ENCODE data around the gene RPAP2. TPM values are rescaled to one million over a fixed set of nuclear protein-coding genes. Genes with fewer than 3 reads are reported as not detected.
"Not testable (repeated sequence)": the region's sequence is repeated elsewhere in the genome, so short reads cannot be mapped to it uniquely, and the experiment has no call there.

Gene RPAP2
- polyA plus RNA-seq, 2 donors, result 3.3 to 8.2 TPM

GRCh38 chr1:92365378-92366039 is 66.7 kb downstream of the RPAP2 start:
- Histone ChIP-seq H3K27me3 (ENCODE audit: control insufficient read depth in 1 of 2, insufficient read depth in 2 of 2, low read length in 2 of 2) (no peaks in the 10 kb centered on the region), H3K36me3 (ENCODE audit: control insufficient read depth in 2 of 2, insufficient read depth in 2 of 2, low read length in 1 of 2) (peaks cover 0 to 3% of the 10 kb centered on the region in 2 donors), H3K9me3 (ENCODE audit: control insufficient read depth in 2 of 2, insufficient read depth in 1 of 2, low read depth in 1 of 2, low read length in 1 of 2) (no peaks in the 10 kb centered on the region), H3K4me3 (ENCODE audit: low read depth in 1 of 2, low read length in 2 of 2) (no peak overlapping the region), H3K27ac (ENCODE audit: low read depth in 2 of 2, low read length in 1 of 2) (no peak overlapping the region), H3K4me1 (ENCODE audit: control insufficient read depth in 2 of 2, insufficient read depth in 2 of 2, low read length in 1 of 2) (no peaks in the 10 kb centered on the region)
- 78 to 79% methylated on average over 4 of the region's 4 CpGs for WGBS, 2 donors

- Histone ChIP-seq H3K27me3 (ENCODE audit: control insufficient read depth in 1 of 2, insufficient read depth in 2 of 2, low read length in 2 of 2) (no peaks in the 10 kb centered on the region), H3K9me3 (ENCODE audit: control insufficient read depth in 2 of 2, insufficient read depth in 1 of 2, low read depth in 1 of 2, low read length in 1 of 2) (no peaks in the 10 kb centered on the region), H3K36me3 (ENCODE audit: control insufficient read depth in 2 of 2, insufficient read depth in 2 of 2, low read length in 1 of 2) (peaks cover 0 to 3% of the 10 kb centered on the region in 2 donors), H3K27ac (ENCODE audit: low read depth in 2 of 2, low read length in 1 of 2) (no peak overlapping the region), H3K4me1 (ENCODE audit: control insufficient read depth in 2 of 2, insufficient read depth in 2 of 2, low read length in 1 of 2) (no peaks in the 10 kb centered on the region), H3K4me3 (ENCODE audit: low read depth in 1 of 2, low read length in 2 of 2) (no peak overlapping the region)
- WGBS, 2 donors, result 84 to 87% methylated on average over 2 of the region's 2 CpGs
These were observed 67.2 kb downstream of the RPAP2 start for GRCh38 chr1:92366040-92366395.

- Histone ChIP-seq H3K4me1 (ENCODE audit: control insufficient read depth in 2 of 2, insufficient read depth in 2 of 2, low read length in 1 of 2) (no peaks in the 10 kb centered on the region), H3K27me3 (ENCODE audit: control insufficient read depth in 1 of 2, insufficient read depth in 2 of 2, low read length in 2 of 2) (no peaks in the 10 kb centered on the region), H3K27ac (ENCODE audit: low read depth in 2 of 2, low read length in 1 of 2) (no peak overlapping the region), H3K36me3 (ENCODE audit: control insufficient read depth in 2 of 2, insufficient read depth in 2 of 2, low read length in 1 of 2) (peaks cover 0 to under 1% of the 10 kb centered on the region in 2 donors), H3K9me3 (ENCODE audit: control insufficient read depth in 2 of 2, insufficient read depth in 1 of 2, low read depth in 1 of 2, low read length in 1 of 2) (no peaks in the 10 kb centered on the region), H3K4me3 (ENCODE audit: low read depth in 1 of 2, low read length in 2 of 2) (no peak overlapping the region)
- 82% methylated on average over 3 of the region's 3 CpGs for WGBS, 2 donors
These were observed 68.6 kb downstream of the RPAP2 start for GRCh38 chr1:92367496-92367895.

GRCh38 chr1:92372164-92372563 is 73.3 kb downstream of the RPAP2 start:
- H3K36me3 ChIP-seq (ENCODE audit: control insufficient read depth in 2 of 2, insufficient read depth in 2 of 2, low read length in 1 of 2), result peaks cover 0 to 2% of the 10 kb centered on the region in 2 donors
- H3K4me3 ChIP-seq (ENCODE audit: low read depth in 1 of 2, low read length in 2 of 2), result no peak overlapping the region
- 89 to 94% methylated on average over 2 of the region's 2 CpGs for WGBS, 2 donors
- H3K27ac ChIP-seq (ENCODE audit: low read depth in 2 of 2, low read length in 1 of 2), result no peak overlapping the region
- no peaks in the 10 kb centered on the region for H3K4me1 ChIP-seq (ENCODE audit: control insufficient read depth in 2 of 2, insufficient read depth in 2 of 2, low read length in 1 of 2)
- no peaks in the 10 kb centered on the region for H3K27me3 ChIP-seq (ENCODE audit: control insufficient read depth in 1 of 2, insufficient read depth in 2 of 2, low read length in 2 of 2)
- H3K9me3 ChIP-seq (ENCODE audit: control insufficient read depth in 2 of 2, insufficient read depth in 1 of 2, low read depth in 1 of 2, low read length in 1 of 2), result no peaks in the 10 kb centered on the region

- H3K4me3 ChIP-seq (ENCODE audit: low read depth in 1 of 2, low read length in 2 of 2), result no peak overlapping the region
- H3K27ac ChIP-seq (ENCODE audit: low read depth in 2 of 2, low read length in 1 of 2), result no peak overlapping the region
- H3K27me3 ChIP-seq (ENCODE audit: control insufficient read depth in 1 of 2, insufficient read depth in 2 of 2, low read length in 2 of 2), result no peaks in the 10 kb centered on the region
- no peaks in the 10 kb centered on the region for H3K4me1 ChIP-seq (ENCODE audit: control insufficient read depth in 2 of 2, insufficient read depth in 2 of 2, low read length in 1 of 2)
- 79 to 83% methylated on average over 2 of the region's 2 CpGs for WGBS, 2 donors
- peaks cover 0 to 2% of the 10 kb centered on the region in 2 donors for H3K36me3 ChIP-seq (ENCODE audit: control insufficient read depth in 2 of 2, insufficient read depth in 2 of 2, low read length in 1 of 2)
- no peaks in the 10 kb centered on the region for H3K9me3 ChIP-seq (ENCODE audit: control insufficient read depth in 2 of 2, insufficient read depth in 1 of 2, low read depth in 1 of 2, low read length in 1 of 2)
These were observed 75.4 kb downstream of the RPAP2 start for GRCh38 chr1:92374223-92374622.

- no peaks in the 10 kb centered on the region for H3K27me3 ChIP-seq (ENCODE audit: control insufficient read depth in 1 of 2, insufficient read depth in 2 of 2, low read length in 2 of 2)
These were observed 77.5 kb downstream of the RPAP2 start for GRCh38 chr1:92376345-92376744.

GRCh38 chr1:92377991-92378390 is 79.1 kb downstream of the RPAP2 start:
- H3K4me1 ChIP-seq (ENCODE audit: control insufficient read depth in 2 of 2, insufficient read depth in 2 of 2, low read length in 1 of 2); H3K27me3 ChIP-seq (ENCODE audit: control insufficient read depth in 1 of 2, insufficient read depth in 2 of 2, low read length in 2 of 2); H3K36me3 ChIP-seq (ENCODE audit: control insufficient read depth in 2 of 2, insufficient read depth in 2 of 2, low read length in 1 of 2); H3K4me3 ChIP-seq (ENCODE audit: low read depth in 1 of 2, low read length in 2 of 2); H3K27ac ChIP-seq (ENCODE audit: low read depth in 2 of 2, low read length in 1 of 2); H3K9me3 ChIP-seq (ENCODE audit: control insufficient read depth in 2 of 2, insufficient read depth in 1 of 2, low read depth in 1 of 2, low read length in 1 of 2): not testable (repeated sequence)
- 87 to 93% methylated on average over 4 of the region's 4 CpGs for WGBS, 2 donors

More at GRCh38 chr1:92376345-92376744, 77.5 kb downstream of the RPAP2 start:
- H3K4me1 ChIP-seq (ENCODE audit: control insufficient read depth in 2 of 2, insufficient read depth in 2 of 2, low read length in 1 of 2), result no peaks in the 10 kb centered on the region
- no peak overlapping the region for H3K27ac ChIP-seq (ENCODE audit: low read depth in 2 of 2, low read length in 1 of 2)
- 71 to 77% methylated on average over 2 of the region's 2 CpGs for WGBS, 2 donors
- no peak overlapping the region for H3K4me3 ChIP-seq (ENCODE audit: low read depth in 1 of 2, low read length in 2 of 2)
- H3K36me3 ChIP-seq (ENCODE audit: control insufficient read depth in 2 of 2, insufficient read depth in 2 of 2, low read length in 1 of 2), result peaks cover 0 to 6% of the 10 kb centered on the region in 2 donors
- H3K9me3 ChIP-seq (ENCODE audit: control insufficient read depth in 2 of 2, insufficient read depth in 1 of 2, low read depth in 1 of 2, low read length in 1 of 2), result no peaks in the 10 kb centered on the region

GRCh38 chr1:92380867-92381266 is 82.0 kb downstream of the RPAP2 start:
- no peaks in the 10 kb centered on the region for H3K4me1 ChIP-seq (ENCODE audit: control insufficient read depth in 2 of 2, insufficient read depth in 2 of 2, low read length in 1 of 2)
- no peaks in the 10 kb centered on the region for H3K27me3 ChIP-seq (ENCODE audit: control insufficient read depth in 1 of 2, insufficient read depth in 2 of 2, low read length in 2 of 2)
- WGBS, 2 donors, result 93 to 96% methylated on average over 2 of the region's 2 CpGs
- peaks cover 2 to 6% of the 10 kb centered on the region in 2 donors for H3K36me3 ChIP-seq (ENCODE audit: control insufficient read depth in 2 of 2, insufficient read depth in 2 of 2, low read length in 1 of 2)
- no peak overlapping the region for H3K4me3 ChIP-seq (ENCODE audit: low read depth in 1 of 2, low read length in 2 of 2)
- no peak overlapping the region for H3K27ac ChIP-seq (ENCODE audit: low read depth in 2 of 2, low read length in 1 of 2)
- peaks cover 0 to 2% of the 10 kb centered on the region in 2 donors for H3K9me3 ChIP-seq (ENCODE audit: control insufficient read depth in 2 of 2, insufficient read depth in 1 of 2, low read depth in 1 of 2, low read length in 1 of 2)

- H3K36me3 ChIP-seq (ENCODE audit: control insufficient read depth in 2 of 2, insufficient read depth in 2 of 2, low read length in 1 of 2); H3K27ac ChIP-seq (ENCODE audit: low read depth in 2 of 2, low read length in 1 of 2); H3K9me3 ChIP-seq (ENCODE audit: control insufficient read depth in 2 of 2, insufficient read depth in 1 of 2, low read depth in 1 of 2, low read length in 1 of 2); H3K4me3 ChIP-seq (ENCODE audit: low read depth in 1 of 2, low read length in 2 of 2); H3K4me1 ChIP-seq (ENCODE audit: control insufficient read depth in 2 of 2, insufficient read depth in 2 of 2, low read length in 1 of 2); H3K27me3 ChIP-seq (ENCODE audit: control insufficient read depth in 1 of 2, insufficient read depth in 2 of 2, low read length in 2 of 2): not testable (repeated sequence)
- WGBS, 2 donors, result 95 to 97% methylated on average over 4 of the region's 4 CpGs
These were observed 95.1 kb downstream of the RPAP2 start for GRCh38 chr1:92393966-92394365.

- H3K27me3 ChIP-seq (ENCODE audit: control insufficient read depth in 1 of 2, insufficient read depth in 2 of 2, low read length in 2 of 2), result no peaks in the 10 kb centered on the region
- H3K36me3 ChIP-seq (ENCODE audit: control insufficient read depth in 2 of 2, insufficient read depth in 2 of 2, low read length in 1 of 2), result no peaks in the 10 kb centered on the region
- no peaks in the 10 kb centered on the region for H3K4me1 ChIP-seq (ENCODE audit: control insufficient read depth in 2 of 2, insufficient read depth in 2 of 2, low read length in 1 of 2)
- H3K9me3 ChIP-seq (ENCODE audit: control insufficient read depth in 2 of 2, insufficient read depth in 1 of 2, low read depth in 1 of 2, low read length in 1 of 2), result peaks cover 2 to 5% of the 10 kb centered on the region in 2 donors
- no peak overlapping the region for H3K4me3 ChIP-seq (ENCODE audit: low read depth in 1 of 2, low read length in 2 of 2)
- no peak overlapping the region for H3K27ac ChIP-seq (ENCODE audit: low read depth in 2 of 2, low read length in 1 of 2)
- 84 to 87% methylated on average over 2 of the region's 2 CpGs for WGBS, 2 donors
These were observed 99.7 kb downstream of the RPAP2 start for GRCh38 chr1:92398519-92398918.
